MG63 (cell line): ENCODE measurements around the gene RHBDD1. TPM values are rescaled to one million over a fixed set of nuclear protein-coding genes. Genes with fewer than 3 reads are reported as not detected.

ENCODE experiments used
- DNase-seq: peaks from one replicate; pipeline ENCODE4 v3.0.0-alpha.2; 2020
- H3K27me3 ChIP-seq: fragments of 250-450 bp; sonication (Bioruptor Pico); 2 replicates; pipeline ENCODE4 v1.5.1; 2020; ENCODE audit warnings: mild to moderate bottlenecking, moderate library complexity
- H3K36me3 ChIP-seq: fragments of 250-450 bp; sonication (Bioruptor Pico); 2 replicates; pipeline ENCODE4 v1.5.1; 2020; ENCODE audit warnings: mild to moderate bottlenecking, moderate library complexity
- H3K4me3 ChIP-seq: fragments of 250-450 bp; sonication (Bioruptor Pico); 2 replicates; pipeline ENCODE4 v1.5.1; 2020; ENCODE audit warnings: mild to moderate bottlenecking, moderate library complexity
- H3K9me3 ChIP-seq: fragments of 250-450 bp; sonication (Bioruptor Pico); 2 replicates; pipeline ENCODE4 v1.5.1; 2020; ENCODE audit warnings: mild to moderate bottlenecking, moderate library complexity
- total RNA-seq: library from RNA; depleted of rRNA; stranded (reverse); fragments of >200 nt; shearing (Covaris generic); gene quantifications from 2 replicates; pipeline ENCODE4 v1.2.3, GENCODE V29; 2014; ENCODE audit warnings: low replicate concordance; rRNA removed

The RHBDD1 gene, protein sequence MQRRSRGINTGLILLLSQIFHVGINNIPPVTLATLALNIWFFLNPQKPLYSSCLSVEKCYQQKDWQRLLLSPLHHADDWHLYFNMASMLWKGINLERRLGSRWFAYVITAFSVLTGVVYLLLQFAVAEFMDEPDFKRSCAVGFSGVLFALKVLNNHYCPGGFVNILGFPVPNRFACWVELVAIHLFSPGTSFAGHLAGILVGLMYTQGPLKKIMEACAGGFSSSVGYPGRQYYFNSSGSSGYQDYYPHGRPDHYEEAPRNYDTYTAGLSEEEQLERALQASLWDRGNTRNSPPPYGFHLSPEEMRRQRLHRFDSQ
- total RNA-seq: 5.1 and 19.6 TPM in 2 replicates

DNA sequence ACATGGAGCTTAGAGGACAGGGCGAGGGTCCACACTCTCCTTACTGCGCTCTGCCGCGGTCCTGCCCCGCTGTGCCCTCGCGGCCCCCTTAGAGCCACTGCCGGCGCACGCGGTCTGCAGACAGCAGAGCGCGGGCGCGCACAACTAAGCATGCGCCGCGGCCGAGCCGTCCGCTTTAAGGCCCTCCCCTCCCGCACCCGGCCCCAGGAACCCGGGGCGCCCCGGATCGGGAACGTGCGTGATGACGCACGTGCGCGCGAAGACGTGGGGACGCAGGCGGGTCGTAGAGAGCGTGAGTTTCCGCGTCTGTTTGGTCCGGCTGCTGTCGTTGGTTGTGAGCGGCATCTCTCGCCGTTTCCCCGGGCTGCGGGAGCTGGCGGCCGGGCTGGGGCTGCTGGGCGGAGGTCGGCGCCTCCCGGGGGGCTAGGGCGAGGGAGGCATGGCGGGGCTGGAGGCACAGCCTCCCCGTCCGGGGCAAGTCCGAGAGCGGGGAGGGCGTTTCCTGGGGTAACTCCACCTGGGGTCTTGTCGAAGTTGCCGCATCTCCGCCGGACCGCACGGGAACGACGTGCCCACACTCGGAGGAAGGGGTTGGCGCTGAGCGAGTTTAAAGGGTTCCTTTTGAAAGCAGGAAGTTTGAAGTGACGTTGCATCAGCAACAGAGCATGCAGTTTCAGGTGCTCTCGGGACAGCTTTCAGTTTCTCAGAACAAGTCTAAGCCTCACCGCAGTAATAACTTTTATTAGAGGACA, at the start of gene RHBDD1:
TSS of gene RHBDD1 (plus strand) at position 259 of the 752 bp plus-strand sequence. CDS start 28,640 bp downstream, outside the sequence.
- H3K4me3 ChIP-seq: peak within 1 kb of the TSS; percentile 86
- peaks cover 10% of the 10 kb centered on the region for H3K36me3 ChIP-seq
- H3K9me3 ChIP-seq: no peaks in the 10 kb centered on the region; the same call in 1 of the 2 replicates
- H3K27me3 ChIP-seq: no peaks in the 10 kb centered on the region
- peak; percentile 96 for DNase-seq

DNA sequence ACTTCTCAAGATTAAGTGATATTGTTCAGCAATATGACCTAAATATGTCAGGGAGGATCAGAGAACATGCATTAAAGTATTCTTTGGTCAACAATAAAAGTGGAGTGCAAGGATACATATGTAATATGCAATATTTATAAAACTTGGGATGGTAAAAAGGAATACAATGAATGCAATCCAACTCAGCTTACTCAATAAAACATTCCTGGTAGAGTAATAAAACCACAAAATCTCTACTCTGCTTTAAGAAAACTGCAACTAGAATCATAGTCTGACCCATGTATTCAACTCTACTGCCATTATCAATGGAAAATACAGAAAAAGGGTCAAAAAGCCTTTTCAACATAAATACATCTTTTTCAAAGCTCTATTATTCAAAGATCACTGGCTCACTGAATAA, 47.8 kb upstream of the RHBDD1 start:
- no peaks in the 10 kb centered on the region for H3K27me3 ChIP-seq
- peaks cover 56% of the 10 kb centered on the region for H3K36me3 ChIP-seq
- DNase-seq: no peak
- no peak overlapping the region for H3K4me3 ChIP-seq
- no peaks in the 10 kb centered on the region for H3K9me3 ChIP-seq

DNA sequence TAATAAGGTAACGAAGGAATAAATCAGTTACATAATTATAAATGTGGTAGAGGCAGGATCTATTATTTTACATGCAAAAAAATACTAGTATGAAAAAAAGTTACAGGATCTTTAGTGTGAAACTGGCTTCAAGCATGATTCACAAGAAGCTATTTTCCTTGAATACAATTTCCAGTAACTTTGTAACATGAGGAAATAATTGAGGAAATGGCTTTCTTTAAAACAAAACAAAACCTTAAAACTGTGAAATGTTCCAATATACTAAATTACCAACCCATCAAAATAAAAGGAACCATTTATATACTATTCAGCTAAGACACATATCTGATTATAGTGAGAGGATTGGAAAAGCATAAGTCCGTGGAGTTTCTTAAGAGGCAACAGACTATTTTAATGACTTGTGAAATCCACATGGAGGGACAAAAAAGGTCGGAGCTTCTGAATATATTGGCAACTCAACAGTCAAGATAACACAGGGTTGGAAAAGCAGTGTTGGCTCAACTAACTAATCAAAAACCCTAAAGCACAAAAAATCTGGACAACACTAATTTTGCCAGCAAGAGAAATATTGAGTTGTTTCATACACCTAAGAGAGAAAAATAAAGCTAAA, 46.9 kb upstream of the RHBDD1 start:
- no peak overlapping the region for H3K4me3 ChIP-seq
- no peaks in the 10 kb centered on the region for H3K9me3 ChIP-seq
- DNase-seq: no peak
- H3K36me3 ChIP-seq: peaks cover 60% of the 10 kb centered on the region
- H3K27me3 ChIP-seq: no peaks in the 10 kb centered on the region

DNA sequence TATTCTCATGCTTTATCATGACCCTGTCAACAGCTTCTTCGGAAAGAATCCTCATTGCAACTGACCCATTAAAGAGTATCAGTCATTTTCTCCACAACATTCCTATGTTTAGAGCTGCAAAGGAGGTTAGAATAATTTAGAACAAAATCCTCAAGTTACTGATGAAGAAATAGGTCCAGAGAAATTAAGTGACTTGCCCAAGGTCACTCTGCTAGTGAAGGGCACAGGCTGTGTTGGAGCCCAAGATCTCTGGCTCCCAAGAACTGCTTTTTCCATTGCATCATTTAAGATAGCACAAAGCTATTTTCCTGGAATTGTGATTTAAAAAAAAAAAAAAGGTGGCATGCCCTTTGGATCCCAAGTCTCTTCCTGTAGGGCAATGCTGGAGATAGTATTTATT, 45.8 kb upstream of the RHBDD1 start:
- Histone ChIP-seq H3K9me3 (no peaks in the 10 kb centered on the region), H3K36me3 (peaks cover 63% of the 10 kb centered on the region), H3K4me3 (no peak overlapping the region), H3K27me3 (no peaks in the 10 kb centered on the region)
- no peak for DNase-seq

DNA sequence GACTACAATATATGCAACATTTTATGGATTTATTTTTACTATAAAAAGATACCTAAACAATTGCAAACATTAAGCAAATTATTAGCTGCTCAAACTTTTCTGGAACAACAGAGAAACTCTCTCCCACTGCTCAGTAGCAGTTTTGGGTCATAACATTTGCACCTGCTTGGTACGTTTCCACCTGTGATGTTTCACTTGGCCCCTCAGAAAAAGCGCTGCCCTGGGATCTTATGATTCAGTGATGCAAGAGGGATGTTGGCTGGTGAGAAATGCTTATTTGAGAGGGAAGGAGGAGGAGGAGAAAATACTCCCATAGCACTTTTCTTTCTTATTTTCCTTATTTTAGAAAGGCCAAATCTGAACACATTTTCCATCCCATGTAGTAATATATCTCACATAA, 45.4 kb upstream of the RHBDD1 start:
- DNase-seq: no peak
- H3K9me3 ChIP-seq: no peaks in the 10 kb centered on the region
- peaks cover 63% of the 10 kb centered on the region for H3K36me3 ChIP-seq
- no peaks in the 10 kb centered on the region for H3K27me3 ChIP-seq
- no peak overlapping the region for H3K4me3 ChIP-seq

DNA sequence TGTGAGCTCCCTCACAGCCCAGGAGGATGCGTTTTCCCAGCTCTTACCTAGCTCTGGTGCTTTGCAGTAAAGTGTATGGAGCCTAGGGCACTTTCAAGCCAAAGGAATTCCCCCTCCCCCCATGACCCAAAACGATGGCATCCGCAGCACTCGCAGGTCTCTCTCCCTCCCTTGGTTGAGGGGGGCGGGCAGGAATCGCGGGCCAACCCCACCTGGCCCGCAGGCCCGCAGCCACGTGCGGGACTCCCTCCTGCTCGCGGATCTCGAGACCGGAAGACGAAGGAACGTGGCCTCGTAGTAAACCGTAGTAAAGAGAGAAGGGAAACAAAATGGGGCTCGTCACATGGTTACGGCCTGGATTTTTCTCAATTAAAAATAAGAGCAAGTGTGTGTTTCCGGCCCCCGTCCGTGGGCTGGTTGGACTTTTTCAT, 44.8 kb upstream of the RHBDD1 start:
- H3K27me3 ChIP-seq: no peaks in the 10 kb centered on the region
- no peak for DNase-seq
- H3K9me3 ChIP-seq: no peaks in the 10 kb centered on the region
- H3K4me3 ChIP-seq: peak overlapping the region; percentile 83
- peaks cover 65% of the 10 kb centered on the region for H3K36me3 ChIP-seq

DNA sequence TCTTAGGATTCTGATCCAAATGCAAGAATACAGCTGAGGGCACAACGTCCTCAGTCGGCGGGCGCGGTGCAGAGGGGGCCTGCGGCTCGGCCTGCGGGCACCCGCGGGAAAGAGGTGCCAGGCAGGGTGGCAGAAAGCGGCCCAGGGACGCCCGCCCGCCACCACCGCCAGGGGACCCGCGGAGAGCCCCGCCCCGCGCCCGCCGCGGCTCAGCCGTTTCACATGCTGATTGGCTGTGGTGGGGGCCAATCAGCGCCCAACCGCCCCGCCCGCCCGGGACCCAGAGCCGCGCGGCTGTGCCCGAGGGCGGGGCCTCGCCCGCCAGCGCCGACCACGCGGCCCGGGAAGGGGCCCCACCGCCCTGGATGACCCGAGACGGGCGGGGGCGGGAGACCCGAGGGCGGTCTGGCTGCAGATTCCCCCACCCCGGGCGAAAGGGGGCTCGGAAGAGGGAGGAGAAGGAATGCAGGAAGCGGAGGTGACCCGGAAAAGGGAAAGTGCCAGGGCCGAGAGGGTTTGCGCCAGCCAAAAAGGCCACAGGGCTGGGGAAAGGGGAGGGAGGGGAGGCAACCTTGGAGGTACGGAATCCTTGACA, 44.3 kb upstream of the RHBDD1 start:
- peak; percentile 94 for DNase-seq
- no peaks in the 10 kb centered on the region for H3K27me3 ChIP-seq
- H3K36me3 ChIP-seq: peaks cover 67% of the 10 kb centered on the region

DNA sequence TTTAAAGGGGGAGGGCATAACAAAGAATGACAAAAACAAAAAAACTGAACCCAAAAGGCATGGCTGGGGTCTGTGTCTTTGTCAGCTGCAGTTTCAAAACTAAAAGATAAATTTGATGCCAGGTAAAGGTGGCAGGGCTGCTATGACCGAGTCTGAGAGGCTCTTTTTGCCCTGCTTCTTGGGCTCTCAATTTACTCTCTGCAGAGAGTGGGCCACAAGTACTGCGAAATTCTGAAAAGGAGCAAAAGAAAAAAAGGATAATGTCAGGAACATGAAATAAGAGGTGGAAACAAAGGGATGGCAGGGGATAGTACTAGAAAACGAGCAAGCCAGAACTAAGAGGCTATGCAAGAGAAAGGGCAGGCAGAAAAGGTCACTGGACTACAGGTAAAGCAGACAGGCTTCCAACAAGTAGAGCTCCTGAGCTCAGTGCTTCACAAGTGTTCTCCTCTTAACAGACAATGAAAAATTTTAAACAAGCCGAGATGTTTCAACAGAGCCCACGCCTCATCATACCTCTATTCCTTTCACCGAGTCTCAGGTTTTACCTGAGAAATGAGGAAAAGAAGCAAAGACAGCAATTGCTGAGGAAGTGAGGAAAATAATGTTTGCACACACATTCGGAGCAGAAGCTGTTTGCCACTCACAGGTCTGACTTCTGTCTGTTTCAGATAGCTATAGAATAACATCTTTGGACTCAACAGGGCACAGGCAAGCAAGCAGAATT, 43.5 kb upstream of the RHBDD1 start:
- Histone ChIP-seq H3K9me3 (no peaks in the 10 kb centered on the region), H3K36me3 (peaks cover 71% of the 10 kb centered on the region), H3K4me3 (peak overlapping the region; percentile 83), H3K27me3 (no peaks in the 10 kb centered on the region)
- DNase-seq: no peak

More for the DNA sequence above, 44.3 kb upstream of the RHBDD1 start:
- H3K4me3 ChIP-seq: peak overlapping the region; percentile 83
- H3K9me3 ChIP-seq: no peaks in the 10 kb centered on the region

DNA sequence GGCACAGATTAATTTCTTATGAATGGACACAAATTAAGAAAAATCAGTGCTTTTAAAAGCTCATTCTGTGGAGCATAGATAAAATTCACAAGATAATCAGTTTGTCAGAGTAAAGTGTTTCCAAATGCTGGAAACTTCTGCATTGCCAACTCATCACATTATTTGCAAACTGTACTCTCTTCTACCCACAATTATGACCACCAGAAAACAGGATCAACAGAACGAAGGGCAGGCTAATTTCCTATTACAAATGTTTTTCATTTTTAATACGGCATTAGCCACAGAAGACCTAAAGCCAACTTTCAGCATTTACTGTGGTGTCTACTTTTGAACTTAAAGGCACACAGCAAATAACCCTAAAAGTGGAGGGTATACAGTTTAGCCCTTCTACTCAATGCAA, 42.2 kb upstream of the RHBDD1 start:
- peaks cover 69% of the 10 kb centered on the region for H3K36me3 ChIP-seq
- no peaks in the 10 kb centered on the region for H3K27me3 ChIP-seq
- H3K9me3 ChIP-seq: no peaks in the 10 kb centered on the region
- DNase-seq: no peak
- peak overlapping the region; percentile 83 for H3K4me3 ChIP-seq

DNA sequence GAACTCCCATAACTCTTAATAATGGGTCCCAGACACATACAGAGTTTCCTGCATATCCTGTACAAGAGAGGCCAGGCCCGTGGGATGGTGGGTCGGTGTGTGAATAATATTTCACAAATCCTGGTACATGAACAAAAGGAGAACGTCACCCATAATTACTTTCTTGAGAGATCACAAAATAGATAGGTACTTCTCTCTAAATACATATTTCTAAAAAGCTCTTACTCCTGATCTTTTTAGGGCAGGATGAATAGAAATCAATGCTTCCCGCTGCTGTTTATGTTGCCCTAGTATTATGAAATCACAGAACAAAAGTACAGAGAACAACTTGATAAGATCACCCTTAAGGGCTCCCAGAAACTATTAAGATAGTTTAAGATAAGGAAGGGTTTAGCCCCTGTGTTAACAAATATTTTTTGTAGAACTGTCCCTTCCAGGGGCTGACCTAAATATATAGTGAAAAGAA, 41.6 kb upstream of the RHBDD1 start:
- Histone ChIP-seq H3K4me3 (peak overlapping the region; percentile 83), H3K27me3 (no peaks in the 10 kb centered on the region), H3K9me3 (no peaks in the 10 kb centered on the region), H3K36me3 (peaks cover 64% of the 10 kb centered on the region)
- no peak for DNase-seq

DNA sequence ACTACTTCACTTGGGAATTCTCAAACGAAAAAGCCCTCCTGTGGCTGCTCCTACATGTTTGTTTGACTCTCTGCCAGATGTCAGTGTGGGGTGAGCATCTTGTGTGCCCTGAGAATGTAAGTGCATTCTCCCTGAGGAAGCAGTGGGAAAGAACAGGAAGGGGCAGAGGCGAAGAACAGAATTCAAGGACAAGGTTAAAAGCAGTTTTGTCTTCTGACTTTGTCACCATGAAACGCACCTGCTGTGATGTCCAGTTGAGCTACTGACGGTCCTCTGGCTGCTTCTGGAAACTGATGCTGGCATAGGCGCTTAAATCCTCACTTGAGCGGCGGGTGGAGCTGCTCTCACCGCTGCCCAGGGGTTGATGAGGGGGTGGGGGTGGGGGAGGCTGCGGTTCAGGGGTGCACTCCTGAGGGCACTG, 41.1 kb upstream of the RHBDD1 start:
- Histone ChIP-seq H3K27me3 (no peaks in the 10 kb centered on the region), H3K36me3 (peaks cover 62% of the 10 kb centered on the region), H3K9me3 (no peaks in the 10 kb centered on the region), H3K4me3 (peak overlapping the region; percentile 83)
- DNase-seq: peak; percentile 36

DNA sequence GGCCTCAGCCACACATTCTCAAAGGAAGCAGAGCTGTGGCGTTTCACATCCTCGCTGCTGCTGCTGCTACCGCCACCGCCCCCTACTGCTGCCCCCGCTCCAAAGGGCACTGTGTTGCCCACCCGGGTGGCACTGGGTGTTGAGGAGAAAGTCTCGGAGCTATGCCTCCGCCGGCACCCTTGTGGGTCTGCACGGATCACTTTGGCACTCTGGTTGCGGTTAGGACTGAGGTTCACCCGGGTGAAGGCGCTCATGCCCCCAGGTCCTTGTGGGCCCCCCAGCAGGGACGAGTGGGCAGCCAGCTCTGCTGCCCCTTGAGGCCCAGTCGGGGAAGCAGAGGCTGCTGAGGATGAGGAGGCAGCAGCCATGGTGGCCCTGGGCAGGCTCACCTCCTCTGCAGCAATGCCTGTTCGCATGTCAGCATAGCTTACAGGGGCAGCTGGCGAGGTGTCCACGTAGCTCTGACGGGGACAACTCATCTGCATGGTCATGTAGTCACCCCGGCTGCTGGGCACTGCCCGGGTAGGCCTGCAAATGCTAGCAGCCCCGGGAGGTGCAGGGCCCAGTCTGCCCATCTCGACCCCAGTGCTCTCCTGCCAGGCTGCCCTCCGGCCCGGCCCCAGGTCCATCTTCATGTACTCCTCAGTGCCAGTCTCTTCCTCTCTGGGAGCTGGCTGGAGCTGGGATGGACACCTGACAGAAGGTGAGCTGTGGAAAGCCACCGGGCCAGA, 40.4 kb upstream of the RHBDD1 start:
- Histone ChIP-seq H3K4me3 (peak overlapping the region; percentile 83), H3K9me3 (no peaks in the 10 kb centered on the region), H3K27me3 (no peaks in the 10 kb centered on the region), H3K36me3 (peaks cover 58% of the 10 kb centered on the region)
- peak; percentile 43 for DNase-seq

DNA sequence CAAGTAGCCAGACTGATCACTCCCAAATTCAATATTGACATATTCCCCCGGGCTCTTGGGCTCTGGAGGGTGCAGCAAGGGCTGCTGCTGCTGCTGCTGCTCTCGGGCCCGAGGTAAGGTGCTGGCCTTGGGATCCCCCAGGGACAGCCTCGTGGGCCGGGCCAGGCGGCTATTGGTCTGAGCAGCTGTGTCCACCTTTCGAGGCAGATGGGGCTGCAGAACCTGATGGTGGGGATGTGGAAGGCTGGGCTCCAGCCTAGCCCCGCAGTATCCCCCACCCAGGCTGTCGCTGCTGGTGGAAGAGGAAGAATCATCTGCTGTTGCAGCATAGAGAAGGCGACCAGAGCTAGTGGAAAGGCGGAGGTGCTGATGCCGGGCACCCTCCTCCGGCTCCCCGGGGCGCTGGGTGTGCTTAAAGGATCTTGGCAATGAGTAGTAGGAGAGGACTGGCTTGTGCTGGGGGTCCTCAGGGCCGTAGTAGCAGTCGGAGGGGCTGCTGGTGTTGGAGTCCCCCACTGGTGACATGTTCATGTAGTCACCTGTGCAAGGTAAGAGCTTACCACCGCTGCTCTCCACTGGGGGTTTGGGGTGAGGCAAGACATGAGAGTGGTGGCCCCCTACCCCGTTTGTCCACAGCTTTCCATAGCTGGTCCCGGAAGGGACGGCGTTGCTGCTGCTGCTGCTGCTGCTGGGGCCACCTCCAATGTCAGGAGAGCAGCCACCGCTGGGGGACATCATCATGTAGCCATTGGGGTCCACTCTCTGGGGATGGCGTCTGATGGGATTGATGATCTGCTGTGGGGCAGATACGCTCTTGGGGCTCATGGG, 39.6 kb upstream of the RHBDD1 start:
- peak; percentile 42 for DNase-seq
- H3K36me3 ChIP-seq: peaks cover 50% of the 10 kb centered on the region
- no peaks in the 10 kb centered on the region for H3K9me3 ChIP-seq
- H3K4me3 ChIP-seq: peak overlapping the region; percentile 83
- H3K27me3 ChIP-seq: no peaks in the 10 kb centered on the region

DNA sequence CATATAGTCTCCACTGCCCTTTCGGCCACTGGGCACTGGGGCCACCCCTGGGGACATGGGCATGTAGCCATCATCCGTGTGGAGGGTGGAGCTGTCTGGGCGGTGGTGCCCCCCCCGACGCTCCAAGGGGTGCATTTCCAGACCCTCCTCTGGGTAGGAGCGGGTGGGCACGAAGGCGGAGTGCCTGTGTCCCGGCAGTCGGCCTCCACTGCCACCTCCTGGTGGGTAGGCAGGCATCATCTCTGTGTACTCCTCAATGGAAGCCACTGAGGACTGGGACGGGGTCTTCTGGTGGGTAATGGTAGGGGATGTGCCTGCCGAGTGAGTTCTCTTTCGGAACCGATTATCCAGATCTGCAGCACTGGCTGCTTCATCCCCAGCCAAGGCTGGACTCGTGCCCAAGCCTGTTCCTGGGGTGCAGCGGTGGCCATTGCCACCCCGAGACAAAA, 39.0 kb upstream of the RHBDD1 start:
- H3K9me3 ChIP-seq: no peaks in the 10 kb centered on the region
- H3K27me3 ChIP-seq: no peaks in the 10 kb centered on the region
- peak overlapping the region; percentile 83 for H3K4me3 ChIP-seq
- peak; percentile 65 for DNase-seq
- H3K36me3 ChIP-seq: peaks cover 49% of the 10 kb centered on the region
